PC-3 (cell line): ENCODE data around the gene COL4A1. TPM values are rescaled to one million over a fixed set of nuclear protein-coding genes. Genes with fewer than 3 reads are reported as not detected.

Experiments used
- ATAC-seq: fragments of 200-7000 bp; cut with Tn5 transposase; 2 replicates; pipeline ENCODE4 v1.9.1; 2020; ENCODE audit warnings: mild to moderate bottlenecking, moderate library complexity
- BruUV-seq: library from RNA; stranded (reverse); fragments of 400-500 nt; replicated peaks from 2 replicates; lab custom pipeline; 2021; lab: Mats Ljungman, UMichigan
- CTCF ChIA-PET: fragments of 300-600 bp; sonication (Branson Sonifier 250); formaldehyde crosslinking; loops from one replicate; lab custom pipeline; 2022; ENCODE audit warnings: antibody characterized with exemption; lab: Charles Lee
- POLR2A ChIA-PET: fragments of 300-600 bp; sonication (Branson Sonifier 250); formaldehyde crosslinking; loops from one replicate; lab custom pipeline; 2022; ENCODE audit warnings: antibody characterized with exemption; ENCODE audit not compliant: unreplicated experiment; lab: Charles Lee
- DNase-seq: peaks from one replicate; pipeline ENCODE4 v3.0.0-alpha.2; 2015
- H2AFZ ChIP-seq: fragments of 300-600 bp; sonication (generic); 2 replicates; pipeline ENCODE4 v1.6.0; 2016; ENCODE audit warnings: antibody characterized with exemption, low read length
- H3F3A ChIP-seq: fragments of 300-600 bp; sonication (generic); one replicate; pipeline ENCODE4 v1.6.0; 2017; ENCODE audit warnings: antibody characterized with exemption, low read length, control low read depth, mild to moderate bottlenecking; ENCODE audit not compliant: unreplicated experiment
- H3K27ac ChIP-seq: fragments of 300-600 bp; sonication (generic); 2 replicates; pipeline ENCODE4 v1.5.1; 2016; ENCODE audit warnings: mild to moderate bottlenecking, low read length
- H3K27me3 ChIP-seq: fragments of 300-600 bp; sonication (generic); 2 replicates; pipeline ENCODE4 v1.6.1; 2016; ENCODE audit warnings: low read length, mixed read lengths
- H3K36me3 ChIP-seq: fragments of 300-600 bp; sonication (generic); 2 replicates; pipeline ENCODE4 v1.6.1; 2016; ENCODE audit warnings: low read depth, mixed run types, low read length, mixed read lengths
- H3K4me1 ChIP-seq: fragments of 300-600 bp; sonication (generic); 2 replicates; pipeline ENCODE4 v1.5.1; 2016; ENCODE audit warnings: low read length; ENCODE audit not compliant: insufficient read depth
- H3K4me2 ChIP-seq: fragments of 300-600 bp; sonication (generic); 2 replicates; pipeline ENCODE4 v1.6.0; 2016; ENCODE audit warnings: low read length
- H3K4me3 ChIP-seq: fragments of 300-600 bp; sonication (generic); 2 replicates; pipeline ENCODE4 v1.5.1; 2016; ENCODE audit warnings: mild to moderate bottlenecking, low read length, mixed read lengths
- H3K79me2 ChIP-seq: fragments of 300-600 bp; sonication (generic); 2 replicates; pipeline ENCODE4 v1.6.1; 2017; ENCODE audit warnings: low read length, mixed read lengths
- H3K9ac ChIP-seq: fragments of 300-600 bp; sonication (generic); 2 replicates; pipeline ENCODE4 v1.6.0; 2016; ENCODE audit warnings: mild to moderate bottlenecking, low read length
- H3K9me2 ChIP-seq: fragments of 300-600 bp; sonication (generic); replicated peaks from 2 replicates; pipeline ENCODE4 v1.6.1; 2016; ENCODE audit warnings: mixed run types, low read length, mixed read lengths
- H3K9me3 ChIP-seq: fragments of 300-600 bp; sonication (generic); 2 replicates; pipeline ENCODE4 v1.6.1; 2016; ENCODE audit warnings: low read length, mixed read lengths
- H4K20me1 ChIP-seq: fragments of 300-600 bp; sonication (generic); 2 replicates; pipeline ENCODE4 v1.6.1; 2016; ENCODE audit warnings: low read length, mixed read lengths
- CTCF ChIP-seq: fragments of 300-600 bp; sonication (generic); conservative IDR thresholded peaks from 2 replicates; pipeline ENCODE4 v1.5.1; 2017; ENCODE audit warnings: antibody characterized with exemption, low read depth, mild to moderate bottlenecking, low read length
- EZH2 ChIP-seq: fragments of 300-600 bp; sonication (generic); IDR thresholded peaks from one replicate; pipeline ENCODE4 v1.6.1; 2017; ENCODE audit warnings: antibody characterized with exemption, mild to moderate bottlenecking, low read length; ENCODE audit not compliant: unreplicated experiment
- EZH2phosphoT487 ChIP-seq: fragments of 300-600 bp; sonication (generic); IDR thresholded peaks from 2 replicates; pipeline ENCODE4 v1.6.1; 2018; ENCODE audit warnings: mild to moderate bottlenecking, antibody characterized with exemption, low read length, borderline replicate concordance
- intact Hi-C: fragments of 100-400 bp; cut with micrococcal nuclease; formaldehyde crosslinking; loops from 2 replicates; pipeline ENCODE4 v1.9.0; 2023
- total RNA-seq: library from RNA; depleted of rRNA; stranded (reverse); fragments of >200 nt; gene quantifications from 2 replicates; pipeline ENCODE4 v1.2.3, GENCODE V29; 2014

The COL4A1 gene
- total RNA-seq, 1 experiment from 2014 or later: 48.7 TPM

GRCh38 chr13:110305001-110305400 is 2.0 kb downstream of the COL4A1 start:
- peak overlapping the region; percentile 80 for H3K4me2 ChIP-seq
- no TSS peak for BruUV-seq
- no peaks in the 10 kb centered on the region for H3K36me3 ChIP-seq
- CTCF ChIA-PET: no interaction called here
- peak overlapping the region; percentile 72; the same call in 1 of the 2 replicates for H3K4me3 ChIP-seq
- H3K9me3 ChIP-seq: no peaks in the 10 kb centered on the region
- no peaks in the 10 kb centered on the region for H3F3A ChIP-seq
- no peak overlapping the region for H2AFZ ChIP-seq
- POLR2A ChIA-PET: interaction anchor here (0.7 kb wide), 1 partner anchor 15 kb away, joined by 6 read pairs; no protein-coding TSS in a partner anchor
- no peak for ATAC-seq
- H4K20me1 ChIP-seq: no peaks in the 10 kb centered on the region
- peaks cover 55% of the 10 kb centered on the region for H3K79me2 ChIP-seq
- TF ChIP-seq EZH2: no peak
- TF ChIP-seq EZH2phosphoT487: no peak
- TF ChIP-seq CTCF: no peak
- H3K9me2 ChIP-seq: no peaks in the 10 kb centered on the region
- no peaks in the 10 kb centered on the region for H3K27me3 ChIP-seq
- intact Hi-C loops: loop anchor here (5.0 kb wide), 1 partner anchor 107 kb away; no protein-coding TSS in a partner anchor
- no peak overlapping the region for H3K27ac ChIP-seq
- DNase-seq: no peak
- no peak overlapping the region for H3K9ac ChIP-seq
- peaks cover 37% of the 10 kb centered on the region for H3K4me1 ChIP-seq

GRCh38 chr13:110304256-110304655 is 2.7 kb downstream of the COL4A1 start:
- H3K36me3 ChIP-seq: no peaks in the 10 kb centered on the region
- H3K9me3 ChIP-seq: no peaks in the 10 kb centered on the region
- no peaks in the 10 kb centered on the region for H3F3A ChIP-seq
- no peak for TF ChIP-seq CTCF
- no peak for TF ChIP-seq EZH2
- TF ChIP-seq EZH2phosphoT487: no peak
- no peak overlapping the region for H3K4me3 ChIP-seq
- H3K79me2 ChIP-seq: peaks cover 48% of the 10 kb centered on the region
- POLR2A ChIA-PET: no interaction called here
- peak overlapping the region; percentile 80; the same call in 1 of the 2 replicates for H3K4me2 ChIP-seq
- no peaks in the 10 kb centered on the region for H3K9me2 ChIP-seq
- intact Hi-C loops: no loop called here
- no peaks in the 10 kb centered on the region for H4K20me1 ChIP-seq
- peaks cover 33% of the 10 kb centered on the region for H3K4me1 ChIP-seq
- CTCF ChIA-PET: no interaction called here
- H3K27me3 ChIP-seq: no peaks in the 10 kb centered on the region
- H3K27ac ChIP-seq: no peak overlapping the region
- BruUV-seq: no TSS peak
- no peak overlapping the region for H2AFZ ChIP-seq
- H3K9ac ChIP-seq: no peak overlapping the region
- DNase-seq: no peak
- no peak for ATAC-seq

GRCh38 chr13:110303644-110304043 is 3.3 kb downstream of the COL4A1 start:
- Histone ChIP-seq H3K27ac (no peak overlapping the region), H3K4me3 (no peak overlapping the region), H4K20me1 (no peaks in the 10 kb centered on the region), H3K9me3 (no peaks in the 10 kb centered on the region), H3K4me2 (no peak overlapping the region), H3K36me3 (no peaks in the 10 kb centered on the region), H3K4me1 (peaks cover 26% of the 10 kb centered on the region), H3K79me2 (peaks cover 42% of the 10 kb centered on the region), H2AFZ (no peak overlapping the region), H3K27me3 (no peaks in the 10 kb centered on the region), H3K9ac (no peak overlapping the region), H3F3A (no peaks in the 10 kb centered on the region), H3K9me2 (no peaks in the 10 kb centered on the region)
- POLR2A ChIA-PET: no interaction called here
- BruUV-seq: no TSS peak
- CTCF ChIA-PET: no interaction called here
- TF ChIP-seq EZH2phosphoT487 (no peak), EZH2 (no peak), CTCF (no peak)
- DNase-seq (no peak), ATAC-seq (no peak)
- intact Hi-C loops: no loop called here
